Adrenal gland (tissue), 5 donors: ENCODE data around the gene ERBB4.

ENCODE experiments used
- CTCF ChIP-seq, 6 experiments: fragments of 450-650 bp in 4 of 6; fragments of 200-600 bp in 2 of 6; sonication (generic) in 1 of 6; IDR thresholded peaks; 1 replicate in 5 of 6; 2 replicates in 1 of 6; pipeline versions ENCODE4 v1.5.1 to v1.8.0; 2016 to 2021; ENCODE audit warnings: antibody characterized with exemption in 6 of 6, mild to moderate bottlenecking in 2 of 6, moderate library complexity in 1 of 6
- POLR2A ChIP-seq, 2 donors: fragments of 450-650 bp; IDR thresholded peaks; one replicate each; pipeline ENCODE4 v1.6.1; 2017; ENCODE audit warnings: antibody characterized with exemption in 2 of 2, mild to moderate bottlenecking in 2 of 2, moderate library complexity in 1 of 2
- donor health status: DM: no; HTN: no; CAD: no.

GRCh38 chr2:211948932-211949331 is 589.7 kb downstream of the ERBB4 start:
- TF ChIP-seq CTCF (IDR thresholded peaks at IDR 0.05) (no peak), POLR2A (IDR thresholded peaks at IDR 0.05) (no peak)
